Muscle of arm (tissue), 12 donors: Measurements from ENCODE around the gene FAM135A. TPM values are rescaled to one million over a fixed set of nuclear protein-coding genes. Genes with fewer than 3 reads are reported as not detected.
A peak's percentile ranks its signal among the peaks of the same experiment; 100 is the strongest.
"Not testable (repeated sequence)": the region's sequence is repeated elsewhere in the genome, so short reads cannot be mapped to it uniquely, and the experiment has no call there.

Experiments used
- DNase-seq: peaks from one replicate; pipeline ENCODE4 v3.0.0-alpha.2; 2013
- polyA plus RNA-seq, 12 donors: library from polyadenylated mRNA; unstranded; fragments of 120-200 nt; gene quantifications; one replicate each; pipeline ENCODE4 v1.2.1, GENCODE V29; 2013; ENCODE audit not compliant: insufficient read length in 12 of 12

The FAM135A gene
- polyA plus RNA-seq, 12 donors = 15.6 to 30.8 (median 19.2) TPM; not detected in 1

- no peak for DNase-seq
These were observed 18.0 kb upstream of the FAM135A start for GRCh38 chr6:70395301-70395672.

- no peak for DNase-seq
These were observed 17.1 kb upstream of the FAM135A start for GRCh38 chr6:70396163-70396562.

GRCh38 chr6:70396796-70397729 is 16.2 kb upstream of the FAM135A start:
- DNase-seq = no peak

GRCh38 chr6:70398783-70399728 is 14.3 kb upstream of the FAM135A start:
- DNase-seq = no peak

- DNase-seq = no peak
These were observed 8.7 kb upstream of the FAM135A start for GRCh38 chr6:70404658-70405057.

GRCh38 chr6:70409216-70409615 is 4.1 kb upstream of the FAM135A start:
- no peak for DNase-seq

- no peak for DNase-seq
These were observed 1.6 kb upstream of the FAM135A start for GRCh38 chr6:70411542-70412251.

- no peak for DNase-seq
These were observed 825 bp upstream of the FAM135A start for GRCh38 chr6:70412252-70413113.

GRCh38 chr6:70413992-70414494 is 735 bp downstream of the FAM135A start:
- peak; percentile 31 for DNase-seq

- DNase-seq = no peak
These were observed 1.5 kb downstream of the FAM135A start for GRCh38 chr6:70414813-70415212.

- no peak for DNase-seq
These were observed 1.9 kb downstream of the FAM135A start for GRCh38 chr6:70415247-70415646.

- DNase-seq = no peak
These were observed 2.4 kb downstream of the FAM135A start for GRCh38 chr6:70415660-70416059.

GRCh38 chr6:70421509-70421908 is 8.2 kb downstream of the FAM135A start:
- DNase-seq = no peak

- no peak for DNase-seq
These were observed 10.2 kb downstream of the FAM135A start for GRCh38 chr6:70423189-70424134.

GRCh38 chr6:70424291-70424690 is 11.0 kb downstream of the FAM135A start:
- no peak for DNase-seq

GRCh38 chr6:70436320-70436719 is 23.0 kb downstream of the FAM135A start:
- no peak for DNase-seq

- DNase-seq = no peak
These were observed 31.7 kb downstream of the FAM135A start for GRCh38 chr6:70445001-70445400.

GRCh38 chr6:70447343-70448070 is 34.2 kb downstream of the FAM135A start:
- DNase-seq = not testable (repeated sequence)

- not testable (repeated sequence) for DNase-seq
These were observed 40.6 kb downstream of the FAM135A start for GRCh38 chr6:70453899-70454298.
